OCI-LY3 (cell line): ENCODE data around the gene ADORA1.
A peak's percentile ranks its signal among the peaks of the same experiment; 100 is the strongest.

Experiments
- H2AFZ ChIP-seq: fragments of 200-600, 300-600 bp; shearing (Covaris generic); 2 replicates; pipeline ENCODE4 v1.6.0; 2014; ENCODE audit warnings: antibody characterized with exemption, low read depth, low read length
- H3K27ac ChIP-seq: fragments of 200-600, 300-600 bp; sonication (generic); 2 replicates; pipeline ENCODE4 v1.5.1; 2014; ENCODE audit warnings: mild to moderate bottlenecking, low read length, moderate library complexity, mixed read lengths
- H3K27me3 ChIP-seq: fragments of 200-600, 300-600 bp; sonication (generic); 2 replicates; pipeline ENCODE4 v1.6.1; 2014; ENCODE audit warnings: low read depth, low read length, mixed read lengths
- H3K36me3 ChIP-seq: fragments of 200-600, 300-600 bp; sonication (generic); replicated peaks from 2 replicates; pipeline ENCODE3; 2014; ENCODE audit warnings: low read depth, low read length, mixed read lengths
- H3K4me1 ChIP-seq: fragments of 300-600, 200-600 bp; sonication (generic); 2 replicates; pipeline ENCODE4 v1.6.1; 2014; ENCODE audit warnings: low read length, mixed read lengths
- H3K4me2 ChIP-seq: fragments of 200-600, 300-600 bp; sonication (generic); 2 replicates; pipeline ENCODE4 v1.6.1; 2014; ENCODE audit warnings: low read length, mixed read lengths
- H3K4me3 ChIP-seq: fragments of 300-600, 200-600 bp; sonication (generic); 2 replicates; pipeline ENCODE4 v1.5.1; 2014; ENCODE audit warnings: antibody characterized with exemption, mild to moderate bottlenecking, low read length, moderate library complexity
- H3K79me2 ChIP-seq: fragments of 300-600, 200-600 bp; shearing (Covaris generic); 2 replicates; pipeline ENCODE4 v1.6.1; 2014; ENCODE audit warnings: mild to moderate bottlenecking, low read length, mixed read lengths
- H3K9ac ChIP-seq: fragments of 300-600, 200-600 bp; shearing (Covaris generic); 2 replicates; pipeline ENCODE4 v1.6.0; 2014; ENCODE audit warnings: mild to moderate bottlenecking, low read length, moderate library complexity
- H3K9me3 ChIP-seq: fragments of 200-600, 300-600 bp; shearing (Covaris generic); 2 replicates; pipeline ENCODE4 v1.6.1; 2014; ENCODE audit warnings: low read length, mixed read lengths; ENCODE audit not compliant: insufficient read depth
- H4K20me1 ChIP-seq: fragments of 200-600, 300-600 bp; sonication (generic); 2 replicates; pipeline ENCODE4 v1.6.1; 2016; ENCODE audit warnings: low read length, mixed read lengths; ENCODE audit not compliant: insufficient read depth
- CTCF ChIP-seq: fragments of 200-600, 300-600 bp; sonication (generic); IDR thresholded peaks from 2 replicates; pipeline ENCODE4 v1.5.1; 2014; ENCODE audit warnings: antibody characterized with exemption, low read length, low read depth
- EZH2phosphoT487 ChIP-seq: fragments of 200-600 bp; shearing (Covaris generic); IDR thresholded peaks from 2 replicates; pipeline ENCODE4 v1.6.1; 2018; ENCODE audit warnings: antibody characterized with exemption, mixed run types, low read depth

ADORA1 gene

GRCh38 chr1:203081465-203082230 is 45.9 kb upstream of the ADORA1 start:
- H4K20me1 ChIP-seq: no peaks in the 10 kb centered on the region
- H3K4me3 ChIP-seq: no peak overlapping the region
- H3K27me3 ChIP-seq: peaks cover 45% of the 10 kb centered on the region
- no peak overlapping the region for H3K27ac ChIP-seq
- H3K4me1 ChIP-seq: no peaks in the 10 kb centered on the region
- no peak overlapping the region for H3K9ac ChIP-seq
- no peaks in the 10 kb centered on the region for H3K79me2 ChIP-seq
- H3K9me3 ChIP-seq: no peaks in the 10 kb centered on the region
- TF ChIP-seq EZH2phosphoT487: no peak
- TF ChIP-seq CTCF: no peak
- no peak overlapping the region for H2AFZ ChIP-seq
- H3K4me2 ChIP-seq: no peak overlapping the region
- no peaks in the 10 kb centered on the region for H3K36me3 ChIP-seq

- H3K79me2 ChIP-seq: no peaks in the 10 kb centered on the region
- no peaks in the 10 kb centered on the region for H3K9me3 ChIP-seq
- no peak overlapping the region for H3K27ac ChIP-seq
- no peak for TF ChIP-seq EZH2phosphoT487
- no peaks in the 10 kb centered on the region for H3K4me1 ChIP-seq
- no peak overlapping the region for H3K9ac ChIP-seq
- H3K4me3 ChIP-seq: no peak overlapping the region
- no peak overlapping the region for H2AFZ ChIP-seq
- no peak overlapping the region for H3K4me2 ChIP-seq
- peaks cover 45% of the 10 kb centered on the region for H3K27me3 ChIP-seq
- H4K20me1 ChIP-seq: no peaks in the 10 kb centered on the region
- no peaks in the 10 kb centered on the region for H3K36me3 ChIP-seq
Observed at GRCh38 chr1:203082231-203082505, 45.4 kb upstream of the ADORA1 start.

GRCh38 chr1:203082571-203083462 is 44.7 kb upstream of the ADORA1 start:
- Histone ChIP-seq H3K4me2 (no peak overlapping the region), H3K9me3 (no peaks in the 10 kb centered on the region), H3K4me3 (no peak overlapping the region), H3K4me1 (no peaks in the 10 kb centered on the region), H3K9ac (no peak overlapping the region), H3K36me3 (no peaks in the 10 kb centered on the region), H3K79me2 (no peaks in the 10 kb centered on the region), H3K27ac (no peak overlapping the region), H4K20me1 (no peaks in the 10 kb centered on the region), H2AFZ (no peak overlapping the region), H3K27me3 (peaks cover 46% of the 10 kb centered on the region)
- TF ChIP-seq EZH2phosphoT487 (no peak), CTCF (no peak)

GRCh38 chr1:203083463-203083921 is 44.0 kb upstream of the ADORA1 start:
- H2AFZ ChIP-seq: no peak overlapping the region
- no peak overlapping the region for H3K4me2 ChIP-seq
- H3K4me1 ChIP-seq: no peaks in the 10 kb centered on the region
- no peak overlapping the region for H3K9ac ChIP-seq
- no peak overlapping the region for H3K27ac ChIP-seq
- no peaks in the 10 kb centered on the region for H3K9me3 ChIP-seq
- peaks cover 46% of the 10 kb centered on the region for H3K27me3 ChIP-seq
- TF ChIP-seq CTCF (peak; percentile 43), EZH2phosphoT487 (no peak)
- no peak overlapping the region for H3K4me3 ChIP-seq
- H3K79me2 ChIP-seq: no peaks in the 10 kb centered on the region
- H4K20me1 ChIP-seq: no peaks in the 10 kb centered on the region
- no peaks in the 10 kb centered on the region for H3K36me3 ChIP-seq
